Ammon's horn (tissue), 1 donor: ENCODE data around the gene CACNA1C.
"Not testable (repeated sequence)": the region's sequence is repeated elsewhere in the genome, so short reads cannot be mapped to it uniquely, and the experiment has no call there.

ENCODE experiments used
- DNase-seq: peaks from one replicate; pipeline ENCODE4 v3.0.0-alpha.2; 2016; ENCODE audit warnings: low spot score

Gene CACNA1C

GRCh38 chr12:2690348-2691005 is 637.7 kb downstream of the CACNA1C start:
- DNase-seq = no peak

- DNase-seq = no peak
These were observed 638.2 kb downstream of the CACNA1C start for GRCh38 chr12:2691006-2691344.

GRCh38 chr12:2691345-2692071 is 638.7 kb downstream of the CACNA1C start:
- DNase-seq = no peak

GRCh38 chr12:2692080-2692479 is 639.3 kb downstream of the CACNA1C start:
- no peak for DNase-seq

- no peak for DNase-seq
These were observed 640.6 kb downstream of the CACNA1C start for GRCh38 chr12:2693244-2693860.

- DNase-seq = no peak
These were observed 641.3 kb downstream of the CACNA1C start for GRCh38 chr12:2693980-2694610.

GRCh38 chr12:2696136-2696535 is 643.3 kb downstream of the CACNA1C start:
- no peak for DNase-seq

- no peak for DNase-seq
These were observed 644.4 kb downstream of the CACNA1C start for GRCh38 chr12:2697057-2697800.

GRCh38 chr12:2698566-2698965 is 645.8 kb downstream of the CACNA1C start:
- DNase-seq = no peak

GRCh38 chr12:2710701-2711100 is 657.9 kb downstream of the CACNA1C start:
- DNase-seq = no peak

GRCh38 chr12:2719392-2719791 is 666.6 kb downstream of the CACNA1C start:
- DNase-seq = no peak

GRCh38 chr12:2722806-2723205 is 670.0 kb downstream of the CACNA1C start:
- no peak for DNase-seq

GRCh38 chr12:2732290-2732689 is 679.5 kb downstream of the CACNA1C start:
- no peak for DNase-seq

GRCh38 chr12:2733493-2734355 is 680.9 kb downstream of the CACNA1C start:
- DNase-seq = no peak

- DNase-seq = no peak
These were observed 682.6 kb downstream of the CACNA1C start for GRCh38 chr12:2735432-2735831.

- no peak for DNase-seq
These were observed 685.0 kb downstream of the CACNA1C start for GRCh38 chr12:2737656-2738241.

GRCh38 chr12:2739069-2739468 is 686.3 kb downstream of the CACNA1C start:
- no peak for DNase-seq

GRCh38 chr12:2739832-2740641 is 687.2 kb downstream of the CACNA1C start:
- DNase-seq = peak; percentile 50

- not testable (repeated sequence) for DNase-seq
These were observed 689.2 kb downstream of the CACNA1C start for GRCh38 chr12:2742037-2742436.

GRCh38 chr12:2743478-2743877 is 690.7 kb downstream of the CACNA1C start:
- DNase-seq = no peak
